Heart left ventricle (tissue), 13 donors: ENCODE data around the gene WDR37.

ENCODE experiments used
- POLR2A ChIP-seq, 2 donors: fragments of 450-650 bp; IDR thresholded peaks; one replicate each; pipeline ENCODE4 v1.6.1; 2017; ENCODE audit warnings: antibody characterized with exemption in 2 of 2, mild to moderate bottlenecking in 2 of 2, moderate library complexity in 2 of 2
- TF ChIP-seq, protein P1 (sequence below), 12 donors: fragments of 200-600 bp; sonication (generic) in 4 of 12; IDR thresholded peaks; one replicate each; pipeline versions ENCODE4 v1.5.0 to v1.8.0; 2018 to 2022; ENCODE audit warnings: antibody characterized with exemption in 12 of 12, mild to moderate bottlenecking in 5 of 12
- donor health status: ischemic (EF 13 %, LVEDD 7.1; RV severe dilation, severe dysfunction).
- donor health status: DM: no; HTN: yes; CAD: no.
- donor health status: DM: no; HTN: no; CAD: no.
- donor health status: ischemic (EF 25% LVEDD 6.9; RV normal size, moderate dysfunction).
- donor health status: ischemic (EF 25% LVEDD 5.7; RV mildly dilated, moderate dysfunction).
- donor health status: ischemic (EF 35%, LVEDD 5.7; RV mildly dilated, moderate dysfunction).
- donor health status: nonischemic (EF 11% LVEDD 7.7; RV severe dilation, severe dysfunction).
- donor health status: DM: yes; HTN: yes; CAD: no.
- donor health status: PGD.
- donor health status: ischemic (EF 29% LVEDD 5.4; RV normal size, mild dysfunction).
- donor health status: nonischemic (EF 23%, LVEDD 6.1; RV moderate dilation, normal function).

- TF ChIP-seq, protein P1, sequence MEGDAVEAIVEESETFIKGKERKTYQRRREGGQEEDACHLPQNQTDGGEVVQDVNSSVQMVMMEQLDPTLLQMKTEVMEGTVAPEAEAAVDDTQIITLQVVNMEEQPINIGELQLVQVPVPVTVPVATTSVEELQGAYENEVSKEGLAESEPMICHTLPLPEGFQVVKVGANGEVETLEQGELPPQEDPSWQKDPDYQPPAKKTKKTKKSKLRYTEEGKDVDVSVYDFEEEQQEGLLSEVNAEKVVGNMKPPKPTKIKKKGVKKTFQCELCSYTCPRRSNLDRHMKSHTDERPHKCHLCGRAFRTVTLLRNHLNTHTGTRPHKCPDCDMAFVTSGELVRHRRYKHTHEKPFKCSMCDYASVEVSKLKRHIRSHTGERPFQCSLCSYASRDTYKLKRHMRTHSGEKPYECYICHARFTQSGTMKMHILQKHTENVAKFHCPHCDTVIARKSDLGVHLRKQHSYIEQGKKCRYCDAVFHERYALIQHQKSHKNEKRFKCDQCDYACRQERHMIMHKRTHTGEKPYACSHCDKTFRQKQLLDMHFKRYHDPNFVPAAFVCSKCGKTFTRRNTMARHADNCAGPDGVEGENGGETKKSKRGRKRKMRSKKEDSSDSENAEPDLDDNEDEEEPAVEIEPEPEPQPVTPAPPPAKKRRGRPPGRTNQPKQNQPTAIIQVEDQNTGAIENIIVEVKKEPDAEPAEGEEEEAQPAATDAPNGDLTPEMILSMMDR (IDR thresholded peaks at IDR 0.05): no peak
- TF ChIP-seq POLR2A (IDR thresholded peaks at IDR 0.05): no peak
These were observed 41.3 kb downstream of the WDR37 start for GRCh38 chr10:1097436-1097835.
